NCI-H1105 (cell line): ENCODE results near the gene PHYHIPL.
"Not testable (repeated sequence)": the region's sequence is repeated elsewhere in the genome, so short reads cannot be mapped to it uniquely, and the experiment has no call there.

Source experiments
- DNase-seq: peaks from one replicate; lab custom pipeline; 2025; lab: John Stamatoyannopoulos, UW

Gene PHYHIPL

DNA sequence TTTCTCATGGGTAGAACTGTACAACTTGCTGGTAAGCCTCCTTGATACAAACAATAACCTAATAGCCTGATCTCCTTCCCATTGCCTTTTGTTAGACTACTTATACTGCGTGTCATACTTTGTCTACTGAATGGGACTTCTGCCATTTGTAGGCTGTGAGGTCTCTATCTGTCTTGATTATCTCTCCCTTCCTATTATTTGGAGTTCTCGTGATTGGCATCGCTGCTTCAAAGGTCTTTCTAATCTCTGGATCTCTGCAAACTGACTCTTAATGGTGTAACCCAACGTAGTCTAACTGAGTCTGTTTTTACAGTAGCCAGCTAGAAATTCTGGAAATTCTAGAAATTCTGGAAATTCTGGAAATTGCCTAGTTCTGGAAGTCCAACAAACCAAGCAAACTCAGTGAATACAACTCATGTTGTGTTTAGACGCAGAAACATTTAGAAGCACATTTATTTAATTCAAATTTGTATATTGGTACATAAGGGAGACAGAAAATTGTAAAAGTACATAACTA is 29.8 kb downstream of the PHYHIPL start:
- DNase-seq, result no peak

- no peak for DNase-seq
Observed at GRCh38 chr10:59212301-59212798, 35.9 kb downstream of the PHYHIPL start.

DNA sequence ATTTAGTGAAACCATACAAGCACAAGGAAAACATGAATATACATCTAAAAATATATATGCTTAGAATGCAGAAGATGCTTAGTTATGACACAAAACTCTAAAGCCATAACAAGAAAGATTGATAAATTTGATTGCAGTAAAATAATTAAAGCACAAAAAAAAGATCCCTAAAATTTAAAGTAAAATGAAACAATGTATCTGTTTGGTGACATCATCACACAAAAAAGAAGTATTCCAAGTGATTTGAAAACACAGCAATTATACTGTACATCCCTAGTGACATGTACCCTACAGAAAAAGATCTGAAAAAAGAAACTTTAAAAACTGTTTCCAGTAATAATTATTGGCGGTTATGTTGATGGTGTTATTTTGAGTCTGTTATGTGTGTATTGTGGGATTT is 37.7 kb downstream of the PHYHIPL start:
- DNase-seq, result no peak

DNA sequence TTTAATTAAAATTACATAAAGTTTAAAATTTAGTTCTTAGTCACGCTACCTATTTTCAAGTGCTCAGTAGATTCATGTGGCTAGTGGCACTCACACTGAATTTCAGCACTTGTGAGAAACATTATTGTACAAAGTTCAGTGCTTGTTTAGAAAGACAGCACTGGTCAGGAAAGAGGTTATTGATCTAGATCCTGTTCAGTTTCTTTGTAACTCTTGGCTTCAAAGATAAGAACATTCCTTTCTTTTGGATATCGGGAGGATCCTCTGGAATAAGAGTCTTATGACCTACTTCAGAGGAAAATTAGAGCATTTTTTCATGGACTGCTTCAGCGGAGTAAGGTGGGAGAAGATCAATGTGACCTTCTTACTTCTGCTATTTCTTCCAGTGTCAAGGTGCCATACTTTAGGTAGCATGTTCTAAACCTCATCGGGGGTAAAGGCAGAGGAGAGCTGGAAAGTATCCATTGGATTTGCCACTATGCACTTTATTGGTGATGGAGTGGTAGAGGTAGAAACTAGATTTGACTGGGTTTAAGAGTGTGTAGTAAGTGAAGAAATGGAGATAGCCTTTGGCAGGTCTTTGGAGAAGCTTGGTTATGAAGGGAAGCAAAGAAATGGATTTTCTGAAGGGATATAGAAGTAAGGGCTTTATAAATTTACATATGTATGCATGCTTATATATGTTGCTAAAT is 39.9 kb downstream of the PHYHIPL start:
- no peak for DNase-seq

- no peak for DNase-seq
Observed at GRCh38 chr10:59222788-59223187, 46.3 kb downstream of the PHYHIPL start.

GRCh38 chr10:59223597-59223996 is 47.2 kb downstream of the PHYHIPL start:
- DNase-seq, result not testable (repeated sequence)

DNA sequence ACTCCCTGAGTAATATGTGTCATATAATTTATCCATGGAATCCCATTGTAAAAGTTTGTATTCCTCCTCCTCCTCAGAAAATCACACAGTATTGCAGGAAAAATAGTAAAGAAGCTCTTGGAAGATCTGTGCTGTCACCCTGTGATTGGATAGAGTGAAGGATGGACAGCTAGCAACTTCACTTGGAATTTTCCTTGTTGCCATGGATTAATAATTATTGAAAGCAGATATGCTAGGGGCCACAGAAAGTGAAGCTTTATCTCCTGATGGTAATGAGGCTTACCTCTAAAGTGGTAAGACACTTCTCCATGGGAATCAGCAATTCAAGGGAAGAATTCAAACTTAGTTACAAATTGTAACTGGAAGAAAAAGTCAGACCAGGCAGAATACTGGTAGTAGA is 48.8 kb downstream of the PHYHIPL start:
- no peak for DNase-seq

DNA sequence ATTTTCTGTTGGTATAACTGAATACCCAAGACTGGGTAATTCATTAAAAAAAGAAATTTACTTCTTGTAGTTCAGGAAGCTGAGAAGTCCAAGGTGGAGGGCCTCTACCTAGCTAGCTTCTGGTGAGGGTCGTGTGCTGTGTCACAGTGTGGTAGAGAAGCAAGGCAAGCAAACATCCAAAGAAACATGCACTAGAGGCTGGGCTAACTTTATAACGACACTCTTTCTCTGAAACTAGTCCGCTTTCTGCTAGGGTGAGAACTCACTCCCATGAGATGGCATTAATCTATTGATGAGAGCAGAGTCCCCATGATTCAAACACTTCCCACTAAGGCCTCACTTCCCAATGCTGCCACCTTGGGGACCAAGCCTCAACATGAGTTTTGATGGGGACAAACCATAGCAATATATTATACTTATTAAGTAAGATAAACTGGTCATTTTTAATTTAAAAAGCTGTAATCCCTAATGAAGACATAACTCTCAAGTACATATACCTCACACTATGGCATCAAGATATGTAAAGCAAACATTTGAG is 50.8 kb downstream of the PHYHIPL start:
- DNase-seq, result no peak

DNA sequence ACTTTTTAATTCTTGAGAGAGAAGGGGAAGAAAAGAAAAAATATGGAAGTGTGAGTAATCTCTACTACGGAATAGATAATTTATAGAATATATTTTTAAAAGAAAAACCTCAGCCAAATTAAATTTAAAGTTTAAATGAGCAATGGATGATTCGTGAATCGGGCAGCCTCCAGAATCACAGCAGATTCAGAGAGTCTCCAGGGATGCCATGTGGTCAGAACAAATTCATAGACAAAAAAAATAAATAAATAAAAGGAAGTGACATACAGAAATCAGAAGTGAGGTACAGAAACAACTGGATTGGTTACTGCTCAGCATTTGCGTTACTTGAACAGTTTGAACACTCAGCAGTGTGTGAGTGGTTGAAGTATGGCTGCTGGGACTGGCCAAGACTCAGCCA is 53.0 kb downstream of the PHYHIPL start:
- no peak for DNase-seq

DNA sequence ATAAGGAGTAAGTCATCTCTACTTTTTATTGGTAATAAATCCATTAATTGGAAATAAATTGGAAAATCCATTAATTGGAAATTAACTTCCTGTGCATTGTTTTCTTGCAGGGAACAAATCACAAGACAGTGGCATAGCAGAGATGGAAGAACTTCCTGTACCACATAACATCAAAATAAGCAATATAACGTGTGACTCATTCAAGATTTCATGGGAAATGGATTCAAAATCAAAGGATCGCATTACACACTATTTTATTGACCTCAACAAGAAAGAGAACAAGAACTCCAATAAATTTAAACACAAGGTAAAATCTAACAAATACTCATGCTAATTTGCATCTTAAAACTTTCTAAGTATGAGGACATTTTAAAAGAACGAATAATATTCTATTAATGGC is 57.8 kb downstream of the PHYHIPL start:
- no peak for DNase-seq

DNA sequence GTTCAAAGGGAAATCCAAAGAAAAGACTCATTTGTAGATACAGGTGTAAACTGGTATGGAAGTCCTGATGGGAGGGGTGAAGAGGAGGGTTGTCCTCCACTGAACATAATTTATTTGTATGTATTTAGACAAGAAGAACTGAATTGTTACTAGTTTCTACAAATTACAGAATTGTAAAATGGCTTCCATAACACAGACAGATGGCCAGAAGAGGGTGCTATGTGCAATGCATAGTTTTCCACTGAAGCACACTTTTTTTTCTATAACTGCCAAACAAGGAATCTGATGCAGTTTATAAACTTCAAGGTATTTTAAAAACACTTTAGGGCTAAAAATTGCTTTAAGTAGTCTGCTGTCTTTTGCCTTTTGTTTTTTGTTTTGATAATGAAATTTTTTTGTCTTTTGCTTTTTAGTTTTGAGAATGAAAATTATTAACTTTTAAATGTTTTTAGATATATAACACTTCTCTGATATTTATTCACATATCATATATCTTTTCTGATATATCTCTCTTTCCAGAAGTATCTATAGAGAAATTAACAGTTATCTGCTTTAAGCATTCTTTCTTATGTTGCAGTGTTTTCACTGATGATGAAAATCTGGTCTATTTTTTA is 58.5 kb downstream of the PHYHIPL start:
- peak; percentile 11 for DNase-seq

DNA sequence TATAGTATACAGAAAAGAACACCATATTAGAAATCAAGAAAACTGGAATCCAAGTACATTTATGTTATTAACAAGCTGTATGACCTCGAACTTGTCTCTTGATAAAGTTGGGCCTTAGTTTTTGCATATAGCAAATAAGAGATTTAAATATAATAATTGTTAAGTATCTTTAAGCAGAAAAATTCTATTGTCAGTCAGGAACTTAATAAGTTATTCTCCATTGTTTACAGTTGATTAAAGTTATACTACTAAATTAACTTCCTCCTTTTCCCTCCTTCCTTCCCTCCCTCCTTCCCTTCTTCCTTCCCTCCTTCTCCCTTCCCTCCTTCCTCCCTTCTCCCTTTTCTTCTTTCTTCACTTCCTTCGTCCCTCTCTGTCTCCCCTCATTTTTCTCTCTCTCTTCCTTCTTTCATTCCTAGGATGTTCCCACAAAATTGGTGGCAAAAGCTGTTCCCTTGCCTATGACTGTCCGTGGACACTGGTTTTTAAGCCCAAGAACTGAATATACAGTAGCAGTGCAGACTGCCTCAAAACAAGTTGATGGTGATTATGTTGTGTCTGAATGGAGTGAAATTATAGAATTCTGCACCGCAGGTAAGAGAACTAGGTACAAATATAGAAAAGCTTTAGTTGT is 59.7 kb downstream of the PHYHIPL start:
- no peak for DNase-seq

DNA sequence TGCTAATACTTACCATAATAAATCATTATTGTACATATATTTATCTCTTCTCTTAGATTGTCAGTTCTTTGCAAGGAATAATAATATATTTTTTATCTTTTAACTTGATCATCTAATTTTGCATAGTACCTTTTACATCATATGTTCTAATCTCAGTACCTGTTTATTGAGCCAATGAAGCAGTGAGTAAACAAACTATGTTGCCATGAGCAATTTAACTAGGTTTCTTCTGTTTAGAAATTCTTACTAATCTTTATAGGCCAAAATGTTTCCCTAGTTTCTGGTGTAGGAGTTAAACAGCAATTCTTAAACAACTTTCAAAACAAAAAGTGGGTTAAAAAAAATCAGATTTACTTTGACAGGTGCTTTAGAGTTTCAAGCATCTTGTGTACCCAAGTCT is 61.3 kb downstream of the PHYHIPL start:
- no peak for DNase-seq

- DNase-seq, result not testable (repeated sequence)
Observed at GRCh38 chr10:59239108-59239507, 62.7 kb downstream of the PHYHIPL start.

GRCh38 chr10:59240582-59241183 is 64.2 kb downstream of the PHYHIPL start:
- no peak for DNase-seq

GRCh38 chr10:59242057-59242456 is 65.6 kb downstream of the PHYHIPL start:
- DNase-seq, result no peak

GRCh38 chr10:59242991-59243390 is 66.5 kb downstream of the PHYHIPL start:
- DNase-seq, result no peak

- no peak for DNase-seq
Observed at GRCh38 chr10:59243611-59244195, 67.3 kb downstream of the PHYHIPL start.

GRCh38 chr10:59244871-59245270 is 68.4 kb downstream of the PHYHIPL start:
- no peak for DNase-seq

DNA sequence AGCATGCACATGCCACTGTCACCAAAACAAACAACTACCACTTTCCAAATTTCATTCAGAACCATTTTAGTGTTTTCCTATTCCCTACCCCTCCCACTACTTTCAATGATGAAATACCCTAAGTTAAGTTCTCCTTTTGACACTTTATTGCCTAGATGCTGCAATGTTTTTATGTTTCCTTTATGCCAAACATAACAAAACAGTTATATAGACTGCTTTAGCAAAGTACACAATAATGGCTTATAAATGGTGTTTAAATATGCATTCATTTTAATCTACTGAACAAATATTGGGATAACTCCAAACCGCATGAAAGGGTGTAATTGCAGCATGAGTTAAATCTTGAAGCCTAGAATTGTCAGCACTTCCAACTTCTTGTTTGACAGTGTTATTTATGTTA is 69.2 kb downstream of the PHYHIPL start:
- peak; percentile 3 for DNase-seq

DNA sequence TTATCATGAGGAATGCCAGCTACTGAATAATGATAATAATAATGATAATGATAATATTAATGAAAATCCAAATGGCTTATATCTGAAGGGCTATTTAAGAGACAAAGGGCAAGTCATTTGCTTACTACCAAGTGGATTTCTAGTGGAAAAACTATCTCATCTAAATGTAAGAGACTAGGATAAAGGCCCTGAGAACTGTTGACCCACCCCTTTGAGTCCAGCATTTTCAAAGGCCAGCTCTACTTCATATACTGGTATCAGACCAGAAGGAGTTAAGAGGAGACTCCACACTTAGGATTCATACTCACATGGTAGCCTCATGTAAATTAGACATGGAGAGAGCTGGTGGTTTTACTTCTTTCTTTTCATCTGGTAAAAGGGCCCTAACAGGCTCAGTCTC is 76.0 kb downstream of the PHYHIPL start:
- no peak for DNase-seq

DNA sequence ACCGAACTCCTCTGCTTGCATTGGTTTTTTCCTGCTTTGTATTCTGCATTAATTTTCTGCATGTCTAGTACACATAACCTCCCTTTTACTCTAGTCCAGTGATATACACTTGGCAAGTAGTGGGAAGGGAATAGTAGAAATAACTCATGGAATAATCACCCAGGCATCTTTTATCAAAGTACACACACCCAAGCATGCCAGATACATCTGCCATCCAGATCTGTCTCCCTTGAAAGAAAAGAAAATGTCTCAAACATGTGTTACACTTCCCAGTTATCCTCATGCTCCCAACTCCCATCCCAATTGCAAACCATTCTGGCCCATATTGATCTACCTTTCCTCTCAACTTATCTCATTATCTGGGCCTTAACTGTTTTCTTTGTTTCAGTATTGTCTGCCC is 79.0 kb downstream of the PHYHIPL start:
- no peak for DNase-seq
